Esophagus squamous epithelium (tissue), 4 donors: ENCODE results near the gene PNKD.

ENCODE experiments used
- CTCF ChIP-seq, 6 experiments: fragments of 450-650 bp in 4 of 6; fragments of 200-600 bp in 2 of 6; sonication (generic) in 2 of 6; IDR thresholded peaks; one replicate each; pipeline ENCODE4 v1.5.1; 2016 to 2019; ENCODE audit warnings: antibody characterized with exemption in 6 of 6, mild to moderate bottlenecking in 4 of 6, moderate library complexity in 4 of 6
- POLR2A ChIP-seq, 4 donors: fragments of 450-650 bp; IDR thresholded peaks; one replicate each; pipeline ENCODE4 v1.6.1; 2017; ENCODE audit warnings: antibody characterized with exemption in 4 of 4, mild to moderate bottlenecking in 4 of 4, moderate library complexity in 3 of 4

GRCh38 chr2:218344090-218344754 is 73.9 kb downstream of the PNKD start:
- TF ChIP-seq CTCF (IDR thresholded peaks at IDR 0.05): no peak
- no peak for TF ChIP-seq POLR2A (IDR thresholded peaks at IDR 0.05)
